ENCODE data around the gene PKP2. TPM values are rescaled to one million over a fixed set of nuclear protein-coding genes. Genes with fewer than 3 reads are reported as not detected.

Gene PKP2
- total and polyA plus RNA-seq, 2 donors from 2014 or later = 4.3 to 7.6 TPM

GRCh38 chr12:32755654-32756475, 140.7 kb downstream of the PKP2 start, which contains the start of gene YARS2:
TSS of gene YARS2 (minus strand) at chr12:32755897. CDS start at chr12:32755874, 23 bp downstream.
- TF ChIP-seq CTCF (IDR thresholded peaks at IDR 0.05; ENCODE audit: borderline replicate concordance, extremely low read depth, insufficient read depth) = peak; percentile 90
- no peak for FAIRE-seq
- Histone ChIP-seq H3K4me3 (ENCODE audit: low read length in 3 of 3) (peak within 1 kb of the TSS; percentile 86 to 98 (median 88)), H3K9ac (ENCODE audit: low read length in 3 of 3) (peak within 1 kb of the TSS; percentile 79 to 95 (median 93)), H3K27me3 (ENCODE audit: control insufficient read depth, insufficient read depth, low read length) (no peaks in the 10 kb centered on the region), H3K36me3 (ENCODE audit: control insufficient read depth in 2 of 3, insufficient read depth in 3 of 3, low read length in 3 of 3) (peaks cover 2 to 11% (median 6%) of the 10 kb centered on the region in 3 donors), H3K9me3 (ENCODE audit: control insufficient read depth in 2 of 3, insufficient read depth in 1 of 3, low read length in 3 of 3) (no peaks in the 10 kb centered on the region), H3K4me1 (ENCODE audit: control insufficient read depth in 2 of 3, insufficient read depth in 2 of 3, low read depth in 1 of 3, low read length in 3 of 3) (peaks cover 3 to 13% (median 11%) of the 10 kb centered on the region in 3 donors), H3K27ac (ENCODE audit: low read depth in 2 of 2, low read length in 2 of 2) (peak within 1 kb of the TSS; percentile 88 to 94)
- DNase-seq = peak; percentile 96 to 99 (median 96)
- intact Hi-C loops (cut with DNase I) = no loop called here

- intact Hi-C loops (cut with DNase I) = no loop called here
- Histone ChIP-seq H3K36me3 (ENCODE audit: control insufficient read depth in 2 of 3, insufficient read depth in 3 of 3, low read length in 3 of 3) (peaks cover 6 to 11% (median 8%) of the 10 kb centered on the region in 3 donors), H3K4me1 (ENCODE audit: control insufficient read depth in 2 of 3, insufficient read depth in 2 of 3, low read depth in 1 of 3, low read length in 3 of 3) (peaks cover 3 to 13% (median 11%) of the 10 kb centered on the region in 3 donors), H3K4me3 (ENCODE audit: low read length in 3 of 3) (peak overlapping the region; percentile 86 to 98 (median 88)), H3K9me3 (ENCODE audit: control insufficient read depth in 2 of 3, insufficient read depth in 1 of 3, low read length in 3 of 3) (no peaks in the 10 kb centered on the region), H3K27ac (ENCODE audit: low read depth in 2 of 2, low read length in 2 of 2) (peak overlapping the region; percentile 79 to 94), H3K27me3 (ENCODE audit: control insufficient read depth, insufficient read depth, low read length) (no peaks in the 10 kb centered on the region), H3K9ac (ENCODE audit: low read length in 3 of 3) (peak overlapping the region; percentile 79 to 95 (median 92))
- DNase-seq = peak; percentile 83 to 91 (median 86)
- peak; percentile 66 for TF ChIP-seq CTCF (IDR thresholded peaks at IDR 0.05; ENCODE audit: borderline replicate concordance, extremely low read depth, insufficient read depth)
- no peak for FAIRE-seq
Measured at GRCh38 chr12:32755051-32755653, 141.4 kb downstream of the PKP2 start.

GRCh38 chr12:32754111-32754510, 142.5 kb downstream of the PKP2 start:
- no peaks in the 10 kb centered on the region for H3K9me3 ChIP-seq (ENCODE audit: control insufficient read depth in 2 of 3, insufficient read depth in 1 of 3, low read length in 3 of 3)
- intact Hi-C loops (cut with DNase I) = no loop called here
- H3K36me3 ChIP-seq (ENCODE audit: control insufficient read depth in 2 of 3, insufficient read depth in 3 of 3, low read length in 3 of 3) = peaks cover 6 to 17% (median 8%) of the 10 kb centered on the region in 3 donors
- no peak for TF ChIP-seq CTCF (IDR thresholded peaks at IDR 0.05; ENCODE audit: borderline replicate concordance, extremely low read depth, insufficient read depth)
- no peak overlapping the region for H3K9ac ChIP-seq (ENCODE audit: low read length in 3 of 3)
- no peaks in the 10 kb centered on the region for H3K27me3 ChIP-seq (ENCODE audit: control insufficient read depth, insufficient read depth, low read length)
- H3K4me1 ChIP-seq (ENCODE audit: control insufficient read depth in 2 of 3, insufficient read depth in 2 of 3, low read depth in 1 of 3, low read length in 3 of 3) = peaks cover 3 to 13% (median 11%) of the 10 kb centered on the region in 3 donors
- DNase-seq = no peak
- H3K27ac ChIP-seq (ENCODE audit: low read depth in 2 of 2, low read length in 2 of 2) = no peak overlapping the region
- FAIRE-seq = no peak
- peak overlapping the region; percentile 86 to 98 (median 88) for H3K4me3 ChIP-seq (ENCODE audit: low read length in 3 of 3)
